Eye (tissue), 1 donor: ENCODE results near the gene S100A1.
A peak's percentile ranks its signal among the peaks of the same experiment; 100 is the strongest.
"Not testable (repeated sequence)": the region's sequence is repeated elsewhere in the genome, so short reads cannot be mapped to it uniquely, and the experiment has no call there.

Experiments
- DNase-seq: peaks from one replicate; pipeline ENCODE4 v3.0.0-alpha.2; 2015

Gene S100A1

GRCh38 chr1:153633161-153633753, 5.0 kb downstream of the S100A1 start:
- DNase-seq, result no peak

GRCh38 chr1:153633754-153634665, 5.8 kb downstream of the S100A1 start, which contains the start of gene CHTOP:
Gene CHTOP (plus strand): TSS chr1:153634066. CDS start chr1:153636589, 2,523 bp downstream.
- DNase-seq, result peak; percentile 99

- no peak for DNase-seq
Observed at GRCh38 chr1:153635872-153636271, 7.6 kb downstream of the S100A1 start.

GRCh38 chr1:153636312-153636711, 8.1 kb downstream of the S100A1 start:
- no peak for DNase-seq

GRCh38 chr1:153638261-153638660, 10.0 kb downstream of the S100A1 start:
- DNase-seq, result no peak

- DNase-seq, result no peak
Observed at GRCh38 chr1:153639280-153639679, 11.0 kb downstream of the S100A1 start.

GRCh38 chr1:153640213-153640612, 12.0 kb downstream of the S100A1 start:
- DNase-seq, result not testable (repeated sequence)

- no peak for DNase-seq
Observed at GRCh38 chr1:153640861-153641260, 12.6 kb downstream of the S100A1 start.

- no peak for DNase-seq
Observed at GRCh38 chr1:153642161-153642560, 13.9 kb downstream of the S100A1 start.

GRCh38 chr1:153643100-153643499, 14.9 kb downstream of the S100A1 start:
- no peak for DNase-seq

GRCh38 chr1:153643816-153644215, 15.6 kb downstream of the S100A1 start:
- no peak for DNase-seq

- DNase-seq, result no peak
Observed at GRCh38 chr1:153646672-153647345, 18.6 kb downstream of the S100A1 start.

GRCh38 chr1:153647346-153647714, 19.1 kb downstream of the S100A1 start:
- no peak for DNase-seq

GRCh38 chr1:153648000-153648643, 19.9 kb downstream of the S100A1 start:
- no peak for DNase-seq

- no peak for DNase-seq
Observed at GRCh38 chr1:153649137-153649862, 21.1 kb downstream of the S100A1 start.

GRCh38 chr1:153649863-153650235, 21.6 kb downstream of the S100A1 start:
- no peak for DNase-seq

- DNase-seq, result no peak
Observed at GRCh38 chr1:153651771-153652170, 23.5 kb downstream of the S100A1 start.

GRCh38 chr1:153652805-153653500, 24.7 kb downstream of the S100A1 start:
- no peak for DNase-seq

- DNase-seq, result no peak
Observed at GRCh38 chr1:153655333-153655732, 27.1 kb downstream of the S100A1 start.

- peak; percentile 95 for DNase-seq
Observed at GRCh38 chr1:153658400-153659174, 30.4 kb downstream of the S100A1 start, which contains the start of gene SNAPIN. Gene SNAPIN (plus strand): TSS chr1:153658703. CDS start chr1:153658744, 41 bp downstream.

- DNase-seq, result no peak
Observed at GRCh38 chr1:153659175-153659534, 30.9 kb downstream of the S100A1 start.
